H9 (cell line): ENCODE measurements around the gene THAP4. TPM values are rescaled to one million over a fixed set of nuclear protein-coding genes. Genes with fewer than 3 reads are reported as not detected.

ENCODE experiments used
- DNase-seq: peaks from one replicate; pipeline ENCODE4 v3.0.0-alpha.2; 2017
- H2AFZ ChIP-seq: one replicate; pipeline ENCODE4 v1.6.1; 2013; ENCODE audit warnings: mild to moderate bottlenecking, low read length, control low read depth, moderate library complexity
- H2AK5ac ChIP-seq: 2 replicates; pipeline ENCODE4 v1.6.1; 2013; ENCODE audit warnings: low read length, control low read depth, mixed read lengths; ENCODE audit not compliant: insufficient read length
- H2BK120ac ChIP-seq: one replicate; pipeline ENCODE4 v1.6.1; 2013; ENCODE audit warnings: low read depth, mild to moderate bottlenecking, low read length, control low read depth, inconsistent platforms; ENCODE audit not compliant: poor library complexity, severe bottlenecking
- H2BK12ac ChIP-seq: 2 replicates; pipeline ENCODE4 v1.6.1; 2013; ENCODE audit warnings: low read length, control low read depth, mixed read lengths, low read depth; ENCODE audit not compliant: insufficient read length
- H2BK15ac ChIP-seq: 2 replicates; pipeline ENCODE4 v1.6.1; 2013; ENCODE audit warnings: low read depth, low read length, control low read depth
- H2BK20ac ChIP-seq: one replicate; pipeline ENCODE4 v1.6.1; 2013; ENCODE audit warnings: low read depth, mild to moderate bottlenecking, low read length, control low read depth, inconsistent platforms; ENCODE audit not compliant: poor library complexity, severe bottlenecking
- H2BK5ac ChIP-seq: 2 replicates; pipeline ENCODE4 v1.6.1; 2013; ENCODE audit warnings: low read length, control low read depth, mixed read lengths; ENCODE audit not compliant: insufficient read length
- H3K14ac ChIP-seq: 2 replicates; pipeline ENCODE4 v1.6.1; 2013; ENCODE audit warnings: low read length, control low read depth; ENCODE audit not compliant: insufficient read depth
- H3K18ac ChIP-seq: 2 replicates; pipeline ENCODE4 v1.6.1; 2013; ENCODE audit warnings: low read depth, mild to moderate bottlenecking, mixed read lengths, low read length, control low read depth; ENCODE audit not compliant: insufficient read length
- H3K23ac ChIP-seq: 2 replicates; pipeline ENCODE4 v1.6.1; 2013; ENCODE audit warnings: low read length, control low read depth, mixed read lengths, low read depth; ENCODE audit not compliant: insufficient read length
- H3K23me2 ChIP-seq: 2 replicates; pipeline ENCODE4 v1.6.1; 2013; ENCODE audit warnings: low read depth, mild to moderate bottlenecking, mixed read lengths, low read length, control low read depth; ENCODE audit not compliant: insufficient read length, poor library complexity, severe bottlenecking
- H3K27ac ChIP-seq: 2 replicates; pipeline ENCODE4 v1.5.1; 2013; ENCODE audit warnings: low read length, control low read depth, mixed read lengths, low read depth; ENCODE audit not compliant: insufficient read length
- H3K27me3 ChIP-seq: 2 replicates; pipeline ENCODE4 v1.6.1; 2013; ENCODE audit warnings: low read length, control low read depth, inconsistent platforms; ENCODE audit not compliant: insufficient read depth
- H3K4ac ChIP-seq: 2 replicates; pipeline ENCODE4 v1.6.1; 2013; ENCODE audit warnings: low read depth, mild to moderate bottlenecking, control low read depth, inconsistent platforms, low read length, moderate library complexity
- H3K4me1 ChIP-seq: 2 replicates; pipeline ENCODE4 v1.6.1; 2013; ENCODE audit warnings: low read length, control low read depth, inconsistent platforms; ENCODE audit not compliant: insufficient read depth
- H3K4me2 ChIP-seq: 2 replicates; pipeline ENCODE4 v1.6.1; 2013; ENCODE audit warnings: low read length, control low read depth, mixed read lengths; ENCODE audit not compliant: insufficient read length, insufficient read depth
- H3K56ac ChIP-seq: 2 replicates; pipeline ENCODE4 v1.6.1; 2013; ENCODE audit warnings: low read depth, mild to moderate bottlenecking, mixed read lengths, low read length, control low read depth; ENCODE audit not compliant: insufficient read length
- H3K79me1 ChIP-seq: 2 replicates; pipeline ENCODE4 v1.6.1; 2013; ENCODE audit warnings: low read depth, mild to moderate bottlenecking, moderate library complexity, low read length, control low read depth, inconsistent platforms; ENCODE audit not compliant: insufficient read depth, poor library complexity, severe bottlenecking
- H3K79me2 ChIP-seq: 2 replicates; pipeline ENCODE4 v1.6.1; 2013; ENCODE audit warnings: low read length, control low read depth, inconsistent platforms; ENCODE audit not compliant: insufficient read depth
- H3K9ac ChIP-seq: 2 replicates; pipeline ENCODE4 v1.6.1; 2013; ENCODE audit warnings: low read length, control low read depth, mixed read lengths; ENCODE audit not compliant: insufficient read length; ENCODE audit errors: extremely low read depth
- H3K9me3 ChIP-seq: one replicate; pipeline ENCODE4 v1.6.1; 2013; ENCODE audit warnings: low read depth, low read length, inconsistent platforms; ENCODE audit not compliant: control insufficient read depth
- H3T11ph ChIP-seq: one replicate; pipeline ENCODE4 v1.6.1; 2013; ENCODE audit warnings: mild to moderate bottlenecking, low read length, control low read depth, inconsistent platforms
- H4K20me1 ChIP-seq: one replicate; pipeline ENCODE4 v1.6.1; 2013; ENCODE audit not compliant: control insufficient read depth, insufficient read length, insufficient read depth
- H4K5ac ChIP-seq: 2 replicates; pipeline ENCODE4 v1.6.1; 2013; ENCODE audit warnings: low read depth, mild to moderate bottlenecking, mixed read lengths, low read length, control low read depth; ENCODE audit not compliant: insufficient read length
- H4K8ac ChIP-seq: replicated peaks from 2 replicates; pipeline ENCODE4 v1.6.1; 2013; ENCODE audit warnings: low read length, control low read depth, mixed read lengths, low read depth; ENCODE audit not compliant: insufficient read length
- H4K91ac ChIP-seq: 2 replicates; pipeline ENCODE4 v1.6.1; 2013; ENCODE audit warnings: low read depth, mild to moderate bottlenecking, moderate library complexity, mixed read lengths, low read length, control low read depth; ENCODE audit not compliant: insufficient read length
- H3K27ac Mint-ChIP-seq, 3 experiments: 2 replicates in 2 of 3; 3 replicates in 1 of 3; pipeline ENCODE4 v1.8.0; 2020 to 2021; ENCODE audit warnings: mixed read lengths in 3 of 3, mild to moderate bottlenecking in 1 of 3, moderate library complexity in 1 of 3
- H3K27me3 Mint-ChIP-seq: 2 replicates; pipeline ENCODE4 v1.8.0; 2021; ENCODE audit warnings: low read depth, mild to moderate bottlenecking, moderate library complexity, mixed read lengths
- H3K36me3 Mint-ChIP-seq, 3 experiments: 2 replicates in 2 of 3; 3 replicates in 1 of 3; pipeline ENCODE4 v1.8.0; 2020 to 2021; ENCODE audit warnings: low read depth in 3 of 3, mixed read lengths in 3 of 3; ENCODE audit not compliant: insufficient read depth in 1 of 3
- H3K4me1 Mint-ChIP-seq, 2 experiments: 2 replicates each; pipeline ENCODE4 v1.8.0; 2020; ENCODE audit warnings: mixed read lengths in 2 of 2
- H3K4me3 Mint-ChIP-seq, 2 experiments: 2 replicates in 1 of 2; 3 replicates in 1 of 2; pipeline ENCODE4 v1.8.0; 2020 to 2021; ENCODE audit warnings: mild to moderate bottlenecking in 2 of 2, mixed read lengths in 2 of 2, moderate library complexity in 1 of 2
- H3K9me3 Mint-ChIP-seq, 2 experiments: 2 replicates in 1 of 2; 3 replicates in 1 of 2; pipeline ENCODE4 v1.8.0; 2020; ENCODE audit warnings: mild to moderate bottlenecking in 2 of 2, mixed read lengths in 2 of 2, moderate library complexity in 1 of 2
- WGBS: extraction: QIAGEN DNeasy Blood & Tissue Kit; methylation state at CpG from one replicate; pipeline ENCODE4 v1.1.7; 2013; ENCODE audit warnings: missing lambda C conversion rate, low lambda C conversion rate, mixed read lengths; ENCODE audit not compliant: insufficient read length; ENCODE audit errors: extremely low coverage; 5-methylcytosine and 5-hydroxymethylcytosine counted together
- total RNA-seq: library from RNA; stranded (reverse); gene quantifications from 2 replicates; pipeline ENCODE4 v1.2.1, GENCODE V29; 2021
- TF ChIP-seq, protein P1 (sequence below): fragments of 200-600 bp; sonication (generic); conservative IDR thresholded peaks from 3 replicates; pipeline ENCODE4 v1.8.0; 2021; ENCODE audit warnings: antibody characterized with exemption, mild to moderate bottlenecking

Gene THAP4
- total RNA-seq, 1 experiment from 2014 or later, result 70.6 TPM

DNA sequence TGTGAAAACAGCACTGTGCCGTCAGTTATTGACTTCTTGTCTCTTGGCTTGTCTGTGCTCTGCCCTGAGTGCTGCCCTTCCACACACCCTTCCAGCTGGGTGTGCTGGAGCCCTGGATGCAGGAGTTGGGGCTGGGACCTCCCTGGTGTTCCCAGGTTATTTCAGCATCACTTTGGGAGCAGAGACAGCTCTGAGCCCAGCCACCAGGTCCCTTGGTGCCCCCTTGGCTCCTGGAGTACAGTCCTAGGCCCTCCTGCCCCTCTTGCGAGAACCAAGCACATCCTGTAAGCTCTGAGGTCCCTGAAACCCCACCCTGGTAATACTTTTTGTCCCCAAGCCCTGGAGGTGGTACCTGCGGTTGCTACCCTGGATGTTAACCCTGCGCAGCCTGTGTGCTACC is 54.2 kb downstream of the THAP4 start:
- no peak overlapping the region for H2AFZ ChIP-seq

More for the DNA sequence above, 54.2 kb downstream of the THAP4 start:
- no peaks in the 10 kb centered on the region for H4K20me1 ChIP-seq
- no peak overlapping the region for H2BK15ac ChIP-seq
- H3K14ac ChIP-seq, result no peak overlapping the region
- no peaks in the 10 kb centered on the region for H3K79me2 ChIP-seq
- H2BK12ac ChIP-seq, result no peak overlapping the region
- no peak overlapping the region for H3K18ac ChIP-seq
- no peaks in the 10 kb centered on the region for H3K27me3 ChIP-seq
- no peak overlapping the region for H2BK120ac ChIP-seq
- H3K79me1 ChIP-seq, result no peaks in the 10 kb centered on the region
- H2BK20ac ChIP-seq, result no peak overlapping the region
- Mint-ChIP-seq H3K4me1 (peaks cover 7 to 11% of the 10 kb centered on the region in 2 experiments), H3K27me3 (no peaks in the 10 kb centered on the region; the same call in 1 of the 2 replicates), H3K27ac (0 out of 7 replicates have a peak overlapping the region, but pooled peaks of 1 of the 3 experiments have one; percentile 30), H3K4me3 (no peak overlapping the region), H3K9me3 (peaks cover 54 to 55% of the 10 kb centered on the region in 2 experiments), H3K36me3 (peaks cover 52 to 78% (median 69%) of the 10 kb centered on the region in 3 experiments)
- no peak overlapping the region for H3K9ac ChIP-seq
- H3K4me2 ChIP-seq, result no peak overlapping the region
- no peak for DNase-seq
- H3K23ac ChIP-seq, result no peak overlapping the region
- no peak overlapping the region for H4K91ac ChIP-seq
- no peaks in the 10 kb centered on the region; the same call in 1 of the 2 replicates for H3K4me1 ChIP-seq
- WGBS, result no CpG with 5 or more reads among the region's 4 CpGs
- TF ChIP-seq, protein P1, sequence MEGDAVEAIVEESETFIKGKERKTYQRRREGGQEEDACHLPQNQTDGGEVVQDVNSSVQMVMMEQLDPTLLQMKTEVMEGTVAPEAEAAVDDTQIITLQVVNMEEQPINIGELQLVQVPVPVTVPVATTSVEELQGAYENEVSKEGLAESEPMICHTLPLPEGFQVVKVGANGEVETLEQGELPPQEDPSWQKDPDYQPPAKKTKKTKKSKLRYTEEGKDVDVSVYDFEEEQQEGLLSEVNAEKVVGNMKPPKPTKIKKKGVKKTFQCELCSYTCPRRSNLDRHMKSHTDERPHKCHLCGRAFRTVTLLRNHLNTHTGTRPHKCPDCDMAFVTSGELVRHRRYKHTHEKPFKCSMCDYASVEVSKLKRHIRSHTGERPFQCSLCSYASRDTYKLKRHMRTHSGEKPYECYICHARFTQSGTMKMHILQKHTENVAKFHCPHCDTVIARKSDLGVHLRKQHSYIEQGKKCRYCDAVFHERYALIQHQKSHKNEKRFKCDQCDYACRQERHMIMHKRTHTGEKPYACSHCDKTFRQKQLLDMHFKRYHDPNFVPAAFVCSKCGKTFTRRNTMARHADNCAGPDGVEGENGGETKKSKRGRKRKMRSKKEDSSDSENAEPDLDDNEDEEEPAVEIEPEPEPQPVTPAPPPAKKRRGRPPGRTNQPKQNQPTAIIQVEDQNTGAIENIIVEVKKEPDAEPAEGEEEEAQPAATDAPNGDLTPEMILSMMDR, result no peak
- H3K56ac ChIP-seq, result no peak overlapping the region
- H3K27ac ChIP-seq, result no peak overlapping the region
- H4K5ac ChIP-seq, result no peak overlapping the region
- H3K23me2 ChIP-seq, result no peaks in the 10 kb centered on the region
- H3T11ph ChIP-seq, result no peak overlapping the region
- H2AK5ac ChIP-seq, result no peak overlapping the region
- H4K8ac ChIP-seq, result no peak overlapping the region
- no peak overlapping the region for H3K4ac ChIP-seq
- H3K9me3 ChIP-seq, result peaks cover 17% of the 10 kb centered on the region
- no peak overlapping the region for H2BK5ac ChIP-seq
